Transverse colon (tissue), 4 donors: ENCODE results near the gene MXRA8.

ENCODE experiments used
- CTCF ChIP-seq, 5 experiments: fragments of 200-600 bp in 3 of 5; fragments of 450-650 bp in 2 of 5; sonication (generic) in 3 of 5; IDR thresholded peaks; 1 replicate in 2 of 5; 2 replicates in 3 of 5; pipeline ENCODE4 v1.5.1; 2016 to 2017; ENCODE audit warnings: antibody characterized with exemption in 5 of 5, inconsistent platforms in 3 of 5, mild to moderate bottlenecking in 2 of 5, moderate library complexity in 1 of 5
- EP300 ChIP-seq: sonication (generic); formaldehyde crosslinking; IDR thresholded peaks from one replicate; pipeline ENCODE4 v1.6.1; 2017; ENCODE audit warnings: antibody characterized with exemption, low read depth
- POLR2A ChIP-seq: fragments of 450-650 bp; IDR thresholded peaks from one replicate; pipeline ENCODE4 v1.6.1; 2016; ENCODE audit warnings: antibody characterized with exemption, mild to moderate bottlenecking, moderate library complexity
- POLR2AphosphoS5 ChIP-seq, 3 donors: sonication (generic); formaldehyde crosslinking; IDR thresholded peaks; one replicate each; pipeline ENCODE4 v1.6.1; 2016; ENCODE audit warnings: antibody characterized with exemption in 3 of 3

DNA sequence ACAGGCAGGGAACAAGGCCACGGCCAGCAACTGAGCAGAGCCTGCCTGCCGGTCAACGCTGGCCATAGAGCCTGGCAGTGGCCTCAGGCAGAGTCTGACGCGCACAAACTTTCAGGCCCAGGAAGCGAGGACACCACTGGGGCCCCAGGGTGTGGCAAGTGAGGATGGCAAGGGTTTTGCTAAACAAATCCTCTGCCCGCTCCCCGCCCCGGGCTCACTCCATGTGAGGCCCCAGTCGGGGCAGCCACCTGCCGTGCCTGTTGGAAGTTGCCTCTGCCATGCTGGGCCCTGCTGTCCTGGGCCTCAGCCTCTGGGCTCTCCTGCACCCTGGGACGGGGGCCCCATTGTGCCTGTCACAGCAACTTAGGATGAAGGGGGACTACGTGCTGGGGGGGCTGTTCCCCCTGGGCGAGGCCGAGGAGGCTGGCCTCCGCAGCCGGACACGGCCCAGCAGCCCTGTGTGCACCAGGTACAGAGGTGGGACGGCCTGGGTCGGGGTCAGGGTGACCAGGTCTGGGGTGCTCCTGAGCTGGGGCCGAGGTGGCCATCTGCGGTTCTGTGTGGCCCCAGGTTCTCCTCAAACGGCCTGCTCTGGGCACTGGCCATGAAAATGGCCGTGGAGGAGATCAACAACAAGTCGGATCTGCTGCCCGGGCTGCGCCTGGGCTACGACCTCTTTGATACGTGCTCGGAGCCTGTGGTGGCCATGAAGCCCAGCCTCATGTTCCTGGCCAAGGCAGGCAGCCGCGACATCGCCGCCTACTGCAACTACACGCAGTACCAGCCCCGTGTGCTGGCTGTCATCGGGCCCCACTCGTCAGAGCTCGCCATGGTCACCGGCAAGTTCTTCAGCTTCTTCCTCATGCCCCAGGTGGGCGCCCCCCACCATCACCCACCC lies 27.0 kb downstream of the MXRA8 start, which contains the start of gene TAS1R3:
- TF ChIP-seq POLR2AphosphoS5 (IDR thresholded peaks at IDR 0.05) (peak in 1 of 3 donors; percentile 13), CTCF (IDR thresholded peaks at IDR 0.05) (no peak), EP300 (no peak), POLR2A (no peak)
